HG03064 (cell line): Measurements from ENCODE around the gene TEPSIN.

Experiments used
- ATAC-seq: cut with Tn5 transposase; IDR thresholded peaks from one replicate; pipeline ENCODE4 v1.9.1; 2021; ENCODE audit warnings: low read depth; ENCODE audit not compliant: unreplicated experiment

TEPSIN gene

DNA sequence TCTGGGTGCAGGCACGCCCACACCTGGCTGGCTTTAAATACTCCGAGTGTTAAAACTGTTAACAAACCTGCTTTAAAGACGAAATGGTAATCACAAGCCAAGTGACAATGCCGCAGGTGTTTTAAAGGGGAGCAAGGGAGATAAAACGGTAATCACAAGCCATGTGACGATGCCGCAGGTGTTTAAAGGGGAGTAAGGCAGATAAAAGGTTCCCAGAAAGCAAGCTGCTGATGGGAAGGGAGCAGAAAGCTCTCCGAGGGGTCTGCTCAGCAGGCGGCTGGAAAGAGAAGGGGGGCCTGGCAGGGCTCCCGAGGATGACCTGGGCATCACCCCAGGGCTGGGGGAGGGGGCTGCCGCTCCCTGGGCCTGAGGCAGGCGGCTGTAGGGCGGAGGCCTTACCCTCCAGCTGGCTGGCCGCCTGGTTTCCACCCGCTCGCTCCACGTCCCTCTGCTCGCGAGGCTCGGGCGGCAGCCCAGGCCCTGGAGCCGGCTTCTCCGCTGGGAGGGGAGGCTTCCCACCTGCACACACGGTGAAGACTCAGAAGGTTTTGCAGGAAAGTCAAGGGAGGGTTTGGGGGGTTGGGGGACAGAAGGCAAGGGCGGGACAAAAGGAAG, 12.3 kb upstream of the TEPSIN start:
- ATAC-seq: no peak

- no peak for ATAC-seq
Measured at GRCh38 chr17:81250286-81251093, 11.6 kb upstream of the TEPSIN start.

GRCh38 chr17:81249223-81250040, 10.6 kb upstream of the TEPSIN start:
- no peak for ATAC-seq

GRCh38 chr17:81248649-81249048, 9.8 kb upstream of the TEPSIN start:
- ATAC-seq: no peak

- no peak for ATAC-seq
Measured at GRCh38 chr17:81247339-81247990, 8.6 kb upstream of the TEPSIN start.

- no peak for ATAC-seq
Measured at GRCh38 chr17:81246679-81247338, 8.0 kb upstream of the TEPSIN start.

- no peak for ATAC-seq
Measured at GRCh38 chr17:81246343-81246670, 7.5 kb upstream of the TEPSIN start.

DNA sequence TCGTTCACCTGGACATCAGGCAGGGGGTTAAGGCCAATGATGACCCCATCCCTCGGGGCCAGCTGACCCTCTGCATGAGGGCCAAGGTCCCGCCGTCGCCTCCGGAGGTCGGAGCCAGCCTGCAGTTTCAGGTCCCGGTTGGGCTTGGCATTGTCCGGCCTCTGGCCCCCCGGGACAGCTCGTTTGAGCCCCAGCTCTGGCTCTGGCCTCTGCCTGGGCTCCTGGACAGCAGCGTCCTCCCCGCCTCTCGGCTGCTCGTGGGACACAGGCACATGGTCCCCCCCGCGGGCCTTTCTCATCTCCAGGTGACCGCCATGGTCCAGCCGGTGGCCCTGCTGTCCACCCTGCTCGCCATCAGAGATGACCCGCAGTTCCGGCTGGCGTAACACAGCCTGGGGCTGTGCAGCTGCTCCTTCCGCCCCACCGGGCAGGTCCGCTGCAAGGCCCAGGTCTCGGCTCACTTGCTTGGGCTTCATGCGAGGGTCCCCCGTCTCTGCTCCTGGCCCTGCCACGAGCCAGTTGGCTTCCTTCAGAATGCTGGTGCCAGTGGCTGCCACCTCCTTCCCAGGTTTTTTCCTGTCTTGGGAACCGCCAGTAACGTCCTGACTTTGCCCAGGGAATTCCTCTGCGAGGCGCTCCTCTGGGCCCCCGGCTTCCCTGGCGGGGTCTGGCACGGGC, 6.9 kb upstream of the TEPSIN start:
- ATAC-seq: no peak

GRCh38 chr17:81245024-81245664, 6.3 kb upstream of the TEPSIN start:
- ATAC-seq: no peak

- no peak for ATAC-seq
Measured at GRCh38 chr17:81244358-81245023, 5.6 kb upstream of the TEPSIN start.

DNA sequence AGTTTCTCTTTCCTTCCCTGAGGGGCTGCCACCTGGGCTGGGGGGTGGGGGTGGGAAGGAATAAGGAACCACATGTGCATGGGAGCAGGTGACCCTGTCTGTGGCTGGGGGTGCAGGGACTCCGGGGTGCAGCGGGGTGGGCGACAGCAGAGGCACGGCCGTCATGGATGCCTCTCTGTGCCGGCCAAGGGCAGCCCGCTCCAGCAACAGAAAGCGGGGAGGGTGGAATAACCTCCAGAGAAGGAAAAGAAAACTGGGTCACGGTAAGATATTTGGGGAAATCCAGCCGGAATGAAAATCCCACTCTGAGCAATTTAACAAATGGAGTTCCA, 4.4 kb upstream of the TEPSIN start:
- no peak for ATAC-seq

DNA sequence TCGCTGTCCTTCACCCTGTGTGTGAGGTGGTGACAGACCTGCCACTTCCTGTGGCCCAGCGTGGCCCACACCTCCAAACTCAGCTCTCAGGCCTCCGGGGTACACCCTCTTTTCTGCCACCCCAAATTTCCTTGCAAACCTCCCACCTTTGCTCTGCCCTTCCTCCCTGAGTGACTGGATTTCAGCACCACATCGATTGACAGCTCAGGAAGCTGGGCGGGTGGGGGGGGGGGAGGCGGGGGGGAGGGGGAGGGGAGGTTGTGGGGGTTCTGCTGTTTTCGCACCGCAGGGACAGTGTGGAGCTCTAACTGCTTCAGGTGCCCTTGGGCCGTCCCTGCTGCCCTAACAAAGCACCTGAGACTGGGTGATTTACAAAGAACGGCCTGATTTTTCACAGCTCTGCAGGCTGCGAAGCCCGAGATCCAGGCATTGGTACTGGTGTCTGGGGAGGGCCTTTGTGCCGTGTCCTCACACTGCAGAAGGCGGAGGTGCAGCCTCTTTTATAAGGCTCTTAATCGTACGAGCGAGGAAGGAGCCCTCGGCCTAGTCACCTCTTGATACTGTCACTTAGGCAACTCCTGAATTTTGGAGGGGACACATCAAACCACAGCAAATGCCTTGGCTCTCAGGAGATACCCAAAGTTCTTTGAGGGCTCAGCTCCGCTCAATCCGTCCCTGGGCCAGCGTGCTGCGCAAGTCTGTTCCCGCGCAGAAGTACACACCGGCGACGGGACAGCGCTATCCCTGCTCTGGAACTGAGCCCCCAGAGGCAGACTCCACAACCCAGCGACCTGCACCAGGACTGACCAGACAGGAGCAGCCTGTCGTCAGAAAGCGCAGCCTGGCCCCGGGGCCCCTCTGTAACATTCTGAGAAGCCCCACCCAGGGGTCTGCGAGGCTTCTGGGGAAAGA, 3.8 kb upstream of the TEPSIN start:
- no peak for ATAC-seq

- ATAC-seq: no peak
Measured at GRCh38 chr17:81241648-81242420, 3.0 kb upstream of the TEPSIN start.

- ATAC-seq: no peak
Measured at GRCh38 chr17:81241203-81241602, 2.3 kb upstream of the TEPSIN start.

GRCh38 chr17:81240761-81241160, 1.9 kb upstream of the TEPSIN start:
- ATAC-seq: no peak

GRCh38 chr17:81239714-81240555, 1.1 kb upstream of the TEPSIN start:
- no peak for ATAC-seq

GRCh38 chr17:81238490-81238814, 403 bp downstream of the TEPSIN start:
- ATAC-seq: no peak
